Coronary artery (tissue), 2 donors: Measurements from ENCODE around the gene BEST2.
A peak's percentile ranks its signal among the peaks of the same experiment; 100 is the strongest.

Source experiments
- DNase-seq: peaks from one replicate; pipeline ENCODE4 v3.0.0-alpha.2; 2017; ENCODE audit warnings: low spot score
- H3K27ac ChIP-seq, 2 donors: fragments of 200-600 bp; sonication (generic); one replicate each; pipeline ENCODE4 v1.5.1; 2016 to 2019
- H3K4me3 ChIP-seq: fragments of 200-600 bp; sonication (generic); 2 replicates; pipeline ENCODE4 v1.5.1; 2016; ENCODE audit warnings: mild to moderate bottlenecking, moderate library complexity
- TF ChIP-seq, protein P1 (sequence below): fragments of 200-600 bp; sonication (generic); IDR thresholded peaks from one replicate; pipeline ENCODE4 v1.5.1; 2019; ENCODE audit warnings: antibody characterized with exemption

Gene BEST2

DNA sequence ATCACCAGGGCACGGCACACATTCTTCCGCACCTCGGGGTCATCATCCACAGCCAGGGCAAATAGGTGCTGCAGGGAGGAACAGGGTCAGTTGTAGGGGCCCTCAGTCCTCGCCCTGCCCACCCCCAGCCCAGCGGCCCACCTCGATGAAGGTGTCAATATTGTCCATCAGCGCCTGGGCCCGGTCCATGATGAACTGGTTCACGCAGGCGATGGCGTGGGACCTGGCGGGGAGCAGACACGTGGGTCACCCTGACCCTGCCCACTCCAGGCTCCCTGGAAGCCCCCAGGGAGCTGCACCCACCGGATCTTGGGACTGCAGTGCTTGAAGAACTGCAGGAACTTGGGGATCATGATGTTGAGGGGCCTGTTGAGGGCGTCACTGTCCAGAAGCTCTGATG, 36.5 kb upstream of the BEST2 start:
- Histone ChIP-seq H3K27ac (no peak overlapping the region), H3K4me3 (no peak overlapping the region)
- TF ChIP-seq, protein P1, sequence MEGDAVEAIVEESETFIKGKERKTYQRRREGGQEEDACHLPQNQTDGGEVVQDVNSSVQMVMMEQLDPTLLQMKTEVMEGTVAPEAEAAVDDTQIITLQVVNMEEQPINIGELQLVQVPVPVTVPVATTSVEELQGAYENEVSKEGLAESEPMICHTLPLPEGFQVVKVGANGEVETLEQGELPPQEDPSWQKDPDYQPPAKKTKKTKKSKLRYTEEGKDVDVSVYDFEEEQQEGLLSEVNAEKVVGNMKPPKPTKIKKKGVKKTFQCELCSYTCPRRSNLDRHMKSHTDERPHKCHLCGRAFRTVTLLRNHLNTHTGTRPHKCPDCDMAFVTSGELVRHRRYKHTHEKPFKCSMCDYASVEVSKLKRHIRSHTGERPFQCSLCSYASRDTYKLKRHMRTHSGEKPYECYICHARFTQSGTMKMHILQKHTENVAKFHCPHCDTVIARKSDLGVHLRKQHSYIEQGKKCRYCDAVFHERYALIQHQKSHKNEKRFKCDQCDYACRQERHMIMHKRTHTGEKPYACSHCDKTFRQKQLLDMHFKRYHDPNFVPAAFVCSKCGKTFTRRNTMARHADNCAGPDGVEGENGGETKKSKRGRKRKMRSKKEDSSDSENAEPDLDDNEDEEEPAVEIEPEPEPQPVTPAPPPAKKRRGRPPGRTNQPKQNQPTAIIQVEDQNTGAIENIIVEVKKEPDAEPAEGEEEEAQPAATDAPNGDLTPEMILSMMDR, result no peak
- no peak for DNase-seq

DNA sequence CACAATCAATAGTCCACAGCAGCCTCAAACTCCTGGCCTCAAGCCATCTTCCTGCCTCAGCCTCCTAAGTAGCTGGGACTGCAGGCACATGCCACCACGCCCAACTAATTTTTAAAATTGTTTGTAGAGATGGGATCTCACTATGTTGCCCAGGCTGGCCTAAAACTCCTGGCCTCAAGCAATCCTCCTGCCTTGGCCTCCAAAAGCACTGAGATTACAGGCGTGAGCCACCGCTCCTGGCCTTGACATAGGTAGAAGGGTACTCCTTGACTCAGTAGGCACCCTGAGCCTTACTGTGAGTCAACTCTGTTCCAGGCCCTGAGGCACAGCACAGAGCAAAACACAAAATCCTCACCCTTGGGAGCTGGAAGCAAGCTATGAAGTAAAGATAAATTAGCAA, 35.7 kb upstream of the BEST2 start:
- TF ChIP-seq, protein P1, result no peak
- no peak for DNase-seq
- Histone ChIP-seq H3K27ac (no peak overlapping the region), H3K4me3 (no peak overlapping the region)

DNA sequence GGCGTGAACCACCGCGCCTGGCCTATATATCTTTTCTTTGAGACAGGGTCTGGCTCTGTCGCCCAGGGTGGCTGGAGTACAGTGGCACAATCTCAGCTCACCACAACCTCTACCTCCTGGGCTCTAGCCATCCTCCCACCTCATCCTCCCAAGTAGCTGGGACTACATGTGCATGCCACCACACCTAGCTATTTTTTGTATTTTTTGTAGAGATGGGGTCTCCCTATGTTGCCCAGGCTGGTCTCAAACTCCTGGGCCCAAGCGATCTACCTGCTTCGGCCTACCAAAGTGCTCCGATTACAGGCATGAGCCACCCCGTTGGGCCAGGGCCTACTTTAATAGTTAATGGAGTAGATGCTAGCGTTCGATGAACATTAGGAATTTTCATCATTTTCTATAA, 31.3 kb upstream of the BEST2 start:
- no peak for DNase-seq
- TF ChIP-seq, protein P1, result no peak
- Histone ChIP-seq H3K27ac (peak overlapping the region; percentile 95 to 98), H3K4me3 (peak overlapping the region; percentile 91)

DNA sequence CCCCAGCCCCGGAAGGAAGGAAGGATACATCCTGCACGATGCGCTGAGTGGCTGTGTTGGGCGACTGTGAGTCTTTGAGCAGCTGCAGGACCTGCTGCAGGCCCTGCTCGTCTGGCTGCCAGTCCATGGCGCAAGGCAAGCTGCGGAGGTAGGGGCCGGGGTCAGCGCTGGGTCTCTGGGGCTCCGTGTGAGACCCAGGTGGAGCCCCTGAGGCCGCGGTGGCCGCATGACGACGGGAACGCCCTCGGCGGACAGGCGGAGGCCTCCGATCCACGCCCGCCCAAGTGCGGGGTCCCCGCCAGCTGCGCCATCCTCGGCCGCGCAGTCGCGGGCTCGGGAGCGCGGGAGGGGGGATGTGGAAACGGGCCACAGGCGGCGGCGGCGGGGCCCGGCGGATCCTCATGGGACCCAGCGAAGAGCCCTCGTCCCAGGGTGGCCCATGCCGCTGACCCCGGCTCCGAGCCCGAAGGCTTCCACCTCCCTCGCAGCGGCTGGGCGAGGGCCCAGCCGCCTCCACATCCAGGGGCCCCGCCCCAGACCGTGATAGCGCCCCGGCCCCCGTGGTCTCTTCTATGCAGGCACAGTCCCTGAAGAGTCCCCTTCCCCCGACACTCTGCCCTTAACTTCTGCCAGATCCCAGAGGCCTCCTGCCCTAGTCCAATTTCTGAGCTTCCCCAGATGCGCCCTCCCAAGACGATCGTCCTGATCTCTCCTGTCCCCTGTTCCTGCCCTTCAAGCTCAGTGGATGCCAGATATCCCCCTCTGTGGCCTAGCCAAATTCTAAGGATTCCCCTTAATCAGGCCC, 30.5 kb upstream of the BEST2 start:
- DNase-seq, result no peak
- peak overlapping the region; percentile 95 to 98 for H3K27ac ChIP-seq
- H3K4me3 ChIP-seq, result peak overlapping the region; percentile 91
- TF ChIP-seq, protein P1, result no peak

DNA sequence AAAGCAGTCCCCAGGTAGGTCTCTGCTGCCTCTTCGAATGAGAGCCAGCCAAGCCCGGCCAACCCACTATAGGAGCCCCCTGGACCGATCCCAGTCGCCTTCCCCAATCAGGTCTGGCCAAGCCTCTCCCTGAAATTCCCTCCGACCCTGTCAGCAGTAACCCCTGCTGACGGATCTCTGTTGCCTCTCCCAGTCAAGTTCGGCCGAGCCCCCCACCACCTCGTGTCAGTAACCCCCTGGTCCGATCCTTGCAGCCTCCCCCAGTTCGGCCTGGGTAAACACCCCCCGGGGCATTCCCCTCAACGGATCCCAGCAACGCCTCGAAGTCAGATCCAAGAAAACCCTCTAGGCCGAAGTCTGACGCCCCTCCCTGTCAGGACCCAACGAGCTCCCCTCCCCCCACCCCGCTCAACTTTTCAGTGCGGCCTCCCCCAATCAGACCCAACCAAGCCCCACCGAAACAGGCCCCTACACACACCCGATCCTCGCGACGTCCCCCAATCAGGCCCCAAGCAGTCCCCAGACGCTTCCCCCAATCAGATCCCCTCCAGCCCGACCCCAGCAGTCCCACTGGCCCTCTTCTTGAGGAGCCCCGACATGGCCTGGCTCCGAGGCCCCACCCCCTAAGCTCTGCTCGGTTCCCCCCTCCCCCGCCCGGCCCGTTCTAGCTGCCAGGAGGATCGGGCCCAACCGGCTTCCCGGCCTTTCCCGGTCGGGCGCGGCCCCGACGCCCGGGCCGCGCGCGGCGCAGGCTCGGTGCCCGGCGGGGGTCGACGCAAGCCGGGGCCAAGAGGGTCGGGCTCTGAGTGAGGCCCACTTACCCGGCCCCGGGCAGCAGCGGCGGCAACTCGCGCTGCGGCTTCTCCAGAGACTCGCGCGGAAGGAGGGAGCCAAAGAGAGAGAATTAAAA, 29.7 kb upstream of the BEST2 start:
- TF ChIP-seq, protein P1, result no peak
- Histone ChIP-seq H3K27ac (peak overlapping the region; percentile 95 to 98), H3K4me3 (peak overlapping the region; percentile 91)
- peak; percentile 90 for DNase-seq

DNA sequence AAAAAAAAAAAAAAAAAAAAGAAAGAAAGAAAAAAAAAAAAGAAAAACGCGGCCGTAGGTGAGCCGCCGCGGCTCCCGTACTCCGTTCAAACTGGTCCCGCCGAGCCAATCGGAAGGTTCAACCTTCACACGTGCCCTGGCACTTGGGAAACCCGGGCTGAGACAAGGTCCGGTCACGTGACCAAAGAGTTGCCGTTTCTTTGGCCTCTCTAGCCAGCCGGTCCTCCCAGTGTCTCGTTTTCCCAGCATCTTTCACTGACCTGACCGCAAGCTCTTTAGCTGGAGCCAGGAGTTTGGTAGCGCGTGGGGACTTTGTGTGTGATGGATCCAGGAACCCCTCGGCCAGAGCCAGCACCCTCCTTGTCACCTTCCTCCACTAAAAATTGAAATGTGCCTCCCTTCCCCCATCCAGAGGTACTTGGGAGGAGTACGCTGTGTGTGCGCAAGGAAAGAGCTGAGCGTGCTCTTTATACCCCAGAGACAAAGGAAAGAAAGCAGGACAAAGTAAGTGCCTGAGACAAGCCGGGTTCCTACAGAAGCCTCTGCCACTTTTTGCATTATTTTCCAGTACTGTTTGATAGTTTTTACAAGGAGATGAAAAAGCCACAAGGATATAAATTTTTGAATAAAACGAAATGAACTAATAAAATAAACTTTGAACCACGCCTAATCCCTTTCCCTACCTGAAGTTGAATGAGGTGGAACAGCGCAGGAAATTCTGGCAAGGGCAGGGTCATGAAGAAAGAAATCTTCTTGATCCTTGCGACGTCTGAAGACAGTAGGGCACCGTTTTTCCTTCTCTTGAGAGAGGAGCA, 28.8 kb upstream of the BEST2 start:
- Histone ChIP-seq H3K4me3 (peak overlapping the region; percentile 91), H3K27ac (peak overlapping the region; percentile 95 to 98)
- TF ChIP-seq, protein P1, result no peak
- peak; percentile 98 for DNase-seq
